GM20000 (cell line): ENCODE data around the gene TRAF3.

Experiments used
- DNase-seq: peaks from one replicate; pipeline ENCODE4 v3.0.0; 2012; ENCODE audit warnings: low spot score
- TF ChIP-seq, protein P1 (sequence below): IDR thresholded peaks from 2 replicates; pipeline ENCODE4 v1.5.1; 2012; ENCODE audit warnings: mild to moderate bottlenecking, control low read depth; ENCODE audit errors: extremely low read depth, missing control alignments

The TRAF3 gene

GRCh38 chr14:102848830-102849525 is 71.7 kb downstream of the TRAF3 start:
- TF ChIP-seq, protein P1, sequence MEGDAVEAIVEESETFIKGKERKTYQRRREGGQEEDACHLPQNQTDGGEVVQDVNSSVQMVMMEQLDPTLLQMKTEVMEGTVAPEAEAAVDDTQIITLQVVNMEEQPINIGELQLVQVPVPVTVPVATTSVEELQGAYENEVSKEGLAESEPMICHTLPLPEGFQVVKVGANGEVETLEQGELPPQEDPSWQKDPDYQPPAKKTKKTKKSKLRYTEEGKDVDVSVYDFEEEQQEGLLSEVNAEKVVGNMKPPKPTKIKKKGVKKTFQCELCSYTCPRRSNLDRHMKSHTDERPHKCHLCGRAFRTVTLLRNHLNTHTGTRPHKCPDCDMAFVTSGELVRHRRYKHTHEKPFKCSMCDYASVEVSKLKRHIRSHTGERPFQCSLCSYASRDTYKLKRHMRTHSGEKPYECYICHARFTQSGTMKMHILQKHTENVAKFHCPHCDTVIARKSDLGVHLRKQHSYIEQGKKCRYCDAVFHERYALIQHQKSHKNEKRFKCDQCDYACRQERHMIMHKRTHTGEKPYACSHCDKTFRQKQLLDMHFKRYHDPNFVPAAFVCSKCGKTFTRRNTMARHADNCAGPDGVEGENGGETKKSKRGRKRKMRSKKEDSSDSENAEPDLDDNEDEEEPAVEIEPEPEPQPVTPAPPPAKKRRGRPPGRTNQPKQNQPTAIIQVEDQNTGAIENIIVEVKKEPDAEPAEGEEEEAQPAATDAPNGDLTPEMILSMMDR, result no peak
- DNase-seq, result no peak

DNA sequence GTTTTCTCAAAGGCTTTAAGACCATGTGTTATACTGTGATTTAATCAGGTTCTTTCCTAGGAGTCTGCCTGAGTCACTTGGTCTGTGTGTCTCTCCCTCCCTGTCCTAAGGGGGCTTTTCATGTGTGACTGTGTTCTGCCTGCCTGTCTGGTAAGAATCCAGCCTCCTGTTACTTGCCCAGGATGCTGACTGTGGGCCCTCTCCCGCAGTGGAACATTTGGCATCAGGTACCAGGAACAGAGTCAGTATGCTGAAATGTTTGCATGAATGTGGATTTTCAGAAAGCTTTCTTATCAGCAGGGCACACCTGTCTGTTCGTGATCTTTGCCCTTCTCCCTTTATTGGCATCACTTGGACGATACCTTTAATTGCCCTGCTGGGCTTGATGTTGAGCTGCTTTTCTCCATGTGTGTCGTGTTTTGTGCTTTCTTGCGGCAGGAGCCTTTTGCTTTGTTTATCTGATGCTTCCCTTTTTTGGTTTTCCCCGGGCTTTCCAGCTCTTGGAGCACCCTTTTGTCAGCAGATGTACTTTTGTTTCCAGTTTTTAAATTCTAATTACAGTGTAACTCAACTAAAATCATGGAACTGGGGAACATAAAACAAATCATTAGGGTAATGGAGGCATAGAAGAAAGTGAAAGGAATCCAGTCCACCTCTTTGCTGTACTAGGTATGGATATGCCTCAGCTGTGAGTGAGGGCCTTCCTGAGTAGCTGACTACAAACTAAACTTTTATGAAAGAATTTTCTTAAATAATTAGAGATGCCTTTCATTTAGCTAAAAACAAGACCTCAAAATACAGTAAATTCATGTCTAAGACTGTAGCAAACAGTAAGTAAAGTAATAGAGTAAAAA is 72.5 kb downstream of the TRAF3 start:
- no peak for DNase-seq
- TF ChIP-seq, protein P1, result no peak

- no peak for DNase-seq
- TF ChIP-seq, protein P1, result no peak
Observed at GRCh38 chr14:102853648-102854047, 76.4 kb downstream of the TRAF3 start.

DNA sequence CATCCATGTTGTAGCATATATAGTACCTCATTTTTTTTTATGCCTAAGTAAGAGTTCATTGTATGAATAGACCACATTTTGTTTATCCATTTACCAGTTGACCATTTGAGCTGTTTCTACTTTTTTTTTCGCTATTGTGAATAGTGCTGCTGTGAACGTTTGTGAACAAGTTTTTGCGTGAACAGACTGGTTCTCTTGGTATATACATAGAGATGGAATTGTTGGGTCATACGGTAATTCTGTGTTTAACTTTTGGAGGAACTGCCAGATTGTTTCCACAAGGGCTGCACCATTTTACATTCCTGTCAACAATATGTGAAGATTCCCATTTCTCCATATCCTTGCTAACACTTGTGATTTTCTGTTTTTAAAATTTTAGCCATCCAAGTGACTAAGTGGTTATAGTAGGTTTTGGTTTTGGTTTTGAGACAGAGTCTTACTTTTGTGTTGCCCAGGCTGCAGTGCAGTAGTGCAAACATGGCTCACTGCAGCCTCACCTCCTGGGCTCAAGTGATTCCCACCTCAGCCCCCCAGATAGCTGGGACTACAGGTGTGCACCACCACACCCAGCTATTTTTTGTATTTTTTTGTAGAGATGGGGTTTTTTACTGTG is 76.9 kb downstream of the TRAF3 start:
- TF ChIP-seq, protein P1, result no peak
- DNase-seq, result no peak

DNA sequence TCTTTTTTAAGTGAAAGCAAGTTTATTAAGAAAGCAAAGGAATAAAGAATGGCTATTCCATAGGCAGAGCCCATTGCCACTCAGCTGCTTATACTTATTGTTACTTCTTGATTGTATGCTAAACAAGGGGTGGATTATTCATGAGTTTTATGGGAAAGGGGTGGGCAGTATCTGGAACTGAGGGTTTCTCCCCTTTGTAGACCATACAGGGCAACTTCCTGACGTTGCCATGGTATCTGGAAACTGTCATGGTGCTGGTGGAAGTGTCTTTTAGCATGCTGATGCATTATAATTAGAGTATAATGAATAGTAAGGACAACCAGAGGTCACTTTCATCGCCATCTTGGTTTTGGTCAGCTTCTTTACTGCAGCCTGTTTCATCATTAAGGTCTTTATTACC is 78.9 kb downstream of the TRAF3 start:
- no peak for DNase-seq
- TF ChIP-seq, protein P1, result no peak

DNA sequence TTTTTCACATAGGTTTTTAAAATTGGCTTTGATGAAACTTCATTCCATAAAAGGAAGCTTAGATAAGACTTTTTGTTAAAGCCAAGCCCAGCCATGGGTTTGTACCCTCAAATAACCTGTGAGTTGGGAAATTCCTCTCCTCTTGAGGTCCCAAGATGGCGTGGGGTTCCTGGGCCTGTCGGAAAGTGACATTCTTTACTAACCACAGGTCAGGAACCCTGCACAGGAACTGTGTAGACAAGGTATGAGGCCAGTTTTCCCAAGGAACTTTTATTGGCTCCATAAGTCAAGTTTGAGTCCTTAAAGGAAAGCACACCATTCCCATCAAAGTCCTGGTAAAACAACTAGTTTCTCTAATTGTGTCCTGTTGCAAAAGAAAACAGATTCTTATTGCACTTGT is 80.2 kb downstream of the TRAF3 start:
- TF ChIP-seq, protein P1, result no peak
- no peak for DNase-seq

GRCh38 chr14:102859911-102860310 is 82.7 kb downstream of the TRAF3 start:
- TF ChIP-seq, protein P1, result no peak

More at GRCh38 chr14:102859911-102860310, 82.7 kb downstream of the TRAF3 start:
- no peak for DNase-seq
